ENCODE results near the gene PPP2R2C.

DNA sequence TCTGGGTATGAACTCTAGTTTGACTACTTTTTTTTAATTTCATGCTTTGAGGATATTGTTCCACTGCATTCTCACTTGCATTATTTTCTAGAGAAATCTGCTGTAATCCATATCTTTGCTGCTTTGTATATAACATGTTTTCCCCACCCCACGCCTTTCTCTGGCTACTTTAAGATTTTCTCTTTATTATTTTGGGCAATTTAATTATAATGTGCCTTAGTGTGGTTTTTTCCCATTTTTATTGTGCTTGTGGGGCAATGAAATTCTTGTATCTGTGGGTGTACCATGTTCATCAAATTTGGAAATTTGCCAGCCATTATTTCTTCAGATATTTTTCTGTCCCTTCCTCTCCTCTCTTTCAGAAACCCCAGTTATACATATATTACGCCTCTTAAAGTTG is 15.1 kb upstream of the PPP2R2C start:
- TF ChIP-seq, protein P1, sequence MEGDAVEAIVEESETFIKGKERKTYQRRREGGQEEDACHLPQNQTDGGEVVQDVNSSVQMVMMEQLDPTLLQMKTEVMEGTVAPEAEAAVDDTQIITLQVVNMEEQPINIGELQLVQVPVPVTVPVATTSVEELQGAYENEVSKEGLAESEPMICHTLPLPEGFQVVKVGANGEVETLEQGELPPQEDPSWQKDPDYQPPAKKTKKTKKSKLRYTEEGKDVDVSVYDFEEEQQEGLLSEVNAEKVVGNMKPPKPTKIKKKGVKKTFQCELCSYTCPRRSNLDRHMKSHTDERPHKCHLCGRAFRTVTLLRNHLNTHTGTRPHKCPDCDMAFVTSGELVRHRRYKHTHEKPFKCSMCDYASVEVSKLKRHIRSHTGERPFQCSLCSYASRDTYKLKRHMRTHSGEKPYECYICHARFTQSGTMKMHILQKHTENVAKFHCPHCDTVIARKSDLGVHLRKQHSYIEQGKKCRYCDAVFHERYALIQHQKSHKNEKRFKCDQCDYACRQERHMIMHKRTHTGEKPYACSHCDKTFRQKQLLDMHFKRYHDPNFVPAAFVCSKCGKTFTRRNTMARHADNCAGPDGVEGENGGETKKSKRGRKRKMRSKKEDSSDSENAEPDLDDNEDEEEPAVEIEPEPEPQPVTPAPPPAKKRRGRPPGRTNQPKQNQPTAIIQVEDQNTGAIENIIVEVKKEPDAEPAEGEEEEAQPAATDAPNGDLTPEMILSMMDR (IDR thresholded peaks at IDR 0.05) = no peak
- no peak for TF ChIP-seq POLR2A (IDR thresholded peaks at IDR 0.05)

Data from body of pancreas (tissue), 4 donors.